Prostate gland (tissue), 2 donors: ENCODE measurements around the gene CTNNBL1.

Experiments
- CTCF ChIP-seq, 4 experiments: fragments of 200-600 bp in 2 of 4; fragments of 450-650 bp in 2 of 4; sonication (generic) in 2 of 4; IDR thresholded peaks; 1 replicate in 3 of 4; 2 replicates in 1 of 4; pipeline ENCODE4 v1.5.1; 2016 to 2019; ENCODE audit warnings: antibody characterized with exemption in 4 of 4, mild to moderate bottlenecking in 2 of 4, moderate library complexity in 2 of 4
- POLR2A ChIP-seq: fragments of 450-650 bp; IDR thresholded peaks from one replicate; pipeline ENCODE4 v1.6.1; 2016; ENCODE audit warnings: antibody characterized with exemption, mild to moderate bottlenecking
- POLR2AphosphoS5 ChIP-seq: sonication (generic); formaldehyde crosslinking; IDR thresholded peaks from one replicate; pipeline ENCODE4 v1.6.1; 2017; ENCODE audit warnings: antibody characterized with exemption

GRCh38 chr20:37876863-37877262 lies 183.0 kb downstream of the CTNNBL1 start:
- no peak for TF ChIP-seq CTCF (IDR thresholded peaks at IDR 0.05)
- no peak for TF ChIP-seq POLR2A
- no peak for TF ChIP-seq POLR2AphosphoS5
